Loucy (cell line): Measurements from ENCODE around the gene SH3PXD2A.
A peak's percentile ranks its signal among the peaks of the same experiment; 100 is the strongest.

Experiments used
- H2AFZ ChIP-seq: fragments of 200-600 bp; sonication (generic); 2 replicates; pipeline ENCODE4 v1.6.0; 2016; ENCODE audit warnings: antibody characterized with exemption, mild to moderate bottlenecking, low read length, moderate library complexity
- H3F3A ChIP-seq: fragments of 200-600 bp; 2 replicates; pipeline ENCODE4 v1.6.0; 2016; ENCODE audit warnings: antibody characterized with exemption, low read depth, mild to moderate bottlenecking
- H3K27me3 ChIP-seq: fragments of 200-600 bp; sonication (generic); 2 replicates; pipeline ENCODE4 v1.6.1; 2014; ENCODE audit warnings: low read length, mild to moderate bottlenecking; ENCODE audit not compliant: insufficient read depth, poor library complexity, severe bottlenecking
- H3K36me3 ChIP-seq: fragments of 200-600 bp; sonication (generic); 2 replicates; pipeline ENCODE4 v1.6.1; 2016; ENCODE audit warnings: low read length; ENCODE audit not compliant: insufficient read depth
- H3K4me1 ChIP-seq: fragments of 200-600 bp; sonication (generic); 2 replicates; pipeline ENCODE4 v1.5.1; 2014; ENCODE audit warnings: low read length, mild to moderate bottlenecking; ENCODE audit not compliant: insufficient read depth, poor library complexity, severe bottlenecking
- H3K4me2 ChIP-seq: fragments of 200-600 bp; sonication (generic); 2 replicates; pipeline ENCODE4 v1.6.0; 2014; ENCODE audit warnings: antibody characterized with exemption, low read length, low read depth, mild to moderate bottlenecking; ENCODE audit not compliant: poor library complexity, severe bottlenecking
- H3K4me3 ChIP-seq: fragments of 200-600 bp; sonication (generic); 2 replicates; pipeline ENCODE4 v1.5.1; 2014; ENCODE audit warnings: low read length, mild to moderate bottlenecking, mixed read lengths; ENCODE audit not compliant: poor library complexity, severe bottlenecking
- H3K79me2 ChIP-seq: fragments of 200-600 bp; sonication (generic); 2 replicates; pipeline ENCODE4 v1.6.1; 2014; ENCODE audit warnings: low read length; ENCODE audit not compliant: insufficient read depth
- H3K9ac ChIP-seq: fragments of 200-600 bp; sonication (generic); 2 replicates; pipeline ENCODE4 v1.6.0; 2014; ENCODE audit warnings: mild to moderate bottlenecking, low read depth, low read length, moderate library complexity; ENCODE audit not compliant: poor library complexity, severe bottlenecking
- H3K9me2 ChIP-seq: fragments of 200-600 bp; sonication (generic); replicated peaks from 2 replicates; pipeline ENCODE4 v1.6.1; 2016; ENCODE audit warnings: low read depth, low read length, mixed read lengths
- H3K9me3 ChIP-seq: fragments of 200-600 bp; sonication (generic); 2 replicates; pipeline ENCODE4 v1.6.1; 2014; ENCODE audit warnings: mild to moderate bottlenecking, antibody characterized with exemption, low read length, low read depth; ENCODE audit not compliant: insufficient read depth
- H4K20me1 ChIP-seq: fragments of 200-600 bp; sonication (generic); 2 replicates; pipeline ENCODE4 v1.6.0; 2014; ENCODE audit warnings: antibody characterized with exemption, low read length, mild to moderate bottlenecking; ENCODE audit not compliant: insufficient read depth, poor library complexity, severe bottlenecking
- CTCF ChIP-seq: fragments of 200-600 bp; sonication (generic); conservative IDR thresholded peaks from 2 replicates; pipeline ENCODE4 v1.5.1; 2014; ENCODE audit warnings: mild to moderate bottlenecking, antibody characterized with exemption, low read length
- EZH2phosphoT487 ChIP-seq: fragments of 200-600 bp; IDR thresholded peaks from 2 replicates; pipeline ENCODE4 v1.6.1; 2018; ENCODE audit warnings: antibody characterized with exemption, mild to moderate bottlenecking, moderate library complexity, borderline replicate concordance

SH3PXD2A gene

GRCh38 chr10:103812432-103812831, 42.9 kb downstream of the SH3PXD2A start:
- Histone ChIP-seq H3K9me2 (no peaks in the 10 kb centered on the region), H3F3A (no peaks in the 10 kb centered on the region), H3K27me3 (no peaks in the 10 kb centered on the region), H3K79me2 (peaks cover 4% of the 10 kb centered on the region; the same call in 1 of the 2 replicates), H4K20me1 (peaks cover 4% of the 10 kb centered on the region), H2AFZ (no peak overlapping the region), H3K4me3 (no peak overlapping the region), H3K36me3 (no peaks in the 10 kb centered on the region), H3K9ac (no peak overlapping the region), H3K4me1 (peaks cover 22% of the 10 kb centered on the region), H3K9me3 (no peaks in the 10 kb centered on the region), H3K4me2 (peak overlapping the region; percentile 54)
- no peak for TF ChIP-seq CTCF
- no peak for TF ChIP-seq EZH2phosphoT487

- no peaks in the 10 kb centered on the region for H3K36me3 ChIP-seq
- H3K4me3 ChIP-seq: no peak overlapping the region
- no peak for TF ChIP-seq EZH2phosphoT487
- TF ChIP-seq CTCF: no peak
- peak overlapping the region; percentile 54 for H3K4me2 ChIP-seq
- H4K20me1 ChIP-seq: peaks cover 4% of the 10 kb centered on the region
- H3K9ac ChIP-seq: no peak overlapping the region
- no peaks in the 10 kb centered on the region for H3K9me3 ChIP-seq
- H3K27me3 ChIP-seq: no peaks in the 10 kb centered on the region
- peaks cover 22% of the 10 kb centered on the region for H3K4me1 ChIP-seq
- H3F3A ChIP-seq: no peaks in the 10 kb centered on the region
- H3K79me2 ChIP-seq: peaks cover 4% of the 10 kb centered on the region; the same call in 1 of the 2 replicates
- H3K9me2 ChIP-seq: no peaks in the 10 kb centered on the region
- no peak overlapping the region for H2AFZ ChIP-seq
Observed at GRCh38 chr10:103812004-103812403, 43.4 kb downstream of the SH3PXD2A start.

GRCh38 chr10:103811463-103811862, 43.9 kb downstream of the SH3PXD2A start:
- no peak for TF ChIP-seq EZH2phosphoT487
- no peak for TF ChIP-seq CTCF
- no peak overlapping the region for H3K9ac ChIP-seq
- H3K36me3 ChIP-seq: no peaks in the 10 kb centered on the region
- no peaks in the 10 kb centered on the region for H3K9me3 ChIP-seq
- no peak overlapping the region for H2AFZ ChIP-seq
- no peaks in the 10 kb centered on the region for H3F3A ChIP-seq
- H3K4me1 ChIP-seq: peaks cover 22% of the 10 kb centered on the region
- H3K79me2 ChIP-seq: peaks cover 4% of the 10 kb centered on the region; the same call in 1 of the 2 replicates
- H4K20me1 ChIP-seq: peaks cover 4% of the 10 kb centered on the region
- no peak overlapping the region for H3K4me2 ChIP-seq
- no peak overlapping the region for H3K4me3 ChIP-seq
- H3K9me2 ChIP-seq: no peaks in the 10 kb centered on the region
- H3K27me3 ChIP-seq: no peaks in the 10 kb centered on the region
